ENCODE results near the gene CAMK1G. TPM values are rescaled to one million over a fixed set of nuclear protein-coding genes. Genes with fewer than 3 reads are reported as not detected.
A peak's percentile ranks its signal among the peaks of the same experiment; 100 is the strongest.

CAMK1G gene
- polyA plus RNA-seq, 2 donors: 0.01 TPM; not detected in 1

DNA sequence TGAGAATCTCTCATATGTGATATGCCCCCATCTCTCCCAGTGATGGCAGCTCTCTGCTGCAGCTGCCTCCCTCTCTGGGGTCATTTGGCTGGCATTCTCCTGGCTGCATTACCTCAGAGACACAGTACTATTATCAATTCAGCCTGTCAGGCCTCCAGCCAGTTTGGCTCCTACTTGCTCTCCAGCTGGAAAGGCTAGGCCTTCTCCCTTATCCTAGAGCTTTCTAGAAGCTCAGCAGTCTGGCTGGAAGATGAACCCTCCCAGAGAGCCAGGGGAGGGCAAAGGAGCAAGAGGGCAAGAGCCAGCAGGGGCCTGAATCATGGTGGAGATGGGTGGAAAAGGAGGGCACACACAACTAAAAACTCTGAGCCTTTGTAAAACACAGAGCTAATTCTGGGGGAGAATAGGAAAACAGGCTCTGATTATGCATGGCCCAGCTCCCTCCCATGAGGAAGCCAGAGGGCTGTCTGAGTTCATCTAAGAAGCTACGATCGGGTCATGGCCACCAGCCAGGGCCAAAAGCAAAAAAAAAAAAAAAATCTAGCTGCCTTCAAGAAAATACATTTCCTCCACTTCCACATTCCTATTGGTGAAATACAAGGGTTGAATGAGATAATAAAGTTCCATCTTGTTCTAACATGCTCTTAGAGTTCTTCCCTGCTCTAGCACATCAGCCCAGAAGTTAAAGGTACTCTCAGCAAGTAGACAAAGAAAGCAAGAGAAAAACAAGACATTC lies 59.9 kb downstream of the CAMK1G start:
- peak overlapping the region; percentile 61 to 74 for H3K27ac ChIP-seq (ENCODE audit: low read depth in 2 of 2, low read length in 1 of 2)
- no peaks in the 10 kb centered on the region for H3K36me3 ChIP-seq (ENCODE audit: control insufficient read depth in 2 of 2, insufficient read depth in 2 of 2, low read length in 1 of 2)
- no peak overlapping the region for H3K4me3 ChIP-seq (ENCODE audit: low read depth in 1 of 2, low read length in 2 of 2)
- 16 to 26% methylated on average over 2 of the region's 2 CpGs for WGBS, 2 donors
- H3K4me1 ChIP-seq (ENCODE audit: control insufficient read depth in 2 of 2, insufficient read depth in 2 of 2, low read length in 1 of 2): peaks cover 6% of the 10 kb centered on the region in 2 donors
- H3K27me3 ChIP-seq (ENCODE audit: control insufficient read depth in 1 of 2, insufficient read depth in 2 of 2, low read length in 2 of 2): no peaks in the 10 kb centered on the region
- H3K9me3 ChIP-seq (ENCODE audit: control insufficient read depth in 2 of 2, insufficient read depth in 1 of 2, low read depth in 1 of 2, low read length in 1 of 2): no peaks in the 10 kb centered on the region

DNA sequence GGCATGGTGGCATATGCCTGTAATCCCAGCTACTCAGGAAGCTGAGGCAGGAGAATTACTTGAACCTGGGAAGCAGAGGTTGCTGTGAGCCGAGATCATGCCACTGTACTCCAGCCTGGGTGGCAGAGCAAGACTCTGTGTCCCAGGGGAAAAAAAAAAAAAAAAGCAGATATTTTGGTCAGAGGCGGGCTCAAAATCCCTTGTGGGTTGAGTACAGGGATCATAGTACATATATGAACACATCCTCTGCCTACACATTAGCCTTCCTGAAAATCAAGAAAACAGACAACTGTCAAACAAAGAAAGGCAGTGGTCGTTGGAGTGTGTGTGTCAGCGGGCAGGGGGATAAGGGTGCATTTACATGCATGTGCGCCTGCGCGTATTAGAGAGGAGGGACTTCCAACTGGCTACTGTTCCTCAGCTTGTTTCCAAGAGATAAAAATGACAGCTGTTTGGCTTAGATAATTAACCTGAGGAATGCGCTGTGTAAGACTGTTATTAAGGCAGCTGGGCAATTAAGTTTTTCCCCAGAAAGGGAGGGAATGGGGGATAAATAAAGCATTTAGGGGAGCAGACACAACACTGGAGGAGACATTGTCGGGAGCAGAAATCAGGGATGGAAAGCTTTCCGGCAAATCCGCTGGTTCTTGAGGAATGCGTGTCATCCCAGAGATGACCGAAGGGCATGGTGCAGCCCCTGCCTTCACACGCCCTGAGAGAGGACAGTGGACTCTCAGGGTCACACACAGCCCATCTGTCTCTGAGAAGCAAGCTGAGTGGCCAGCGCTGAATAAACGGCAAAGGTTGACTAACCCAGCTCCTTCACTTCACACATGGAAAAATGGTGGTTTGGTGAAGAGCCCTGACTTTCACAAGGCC lies 62.3 kb downstream of the CAMK1G start:
- H3K27ac ChIP-seq (ENCODE audit: low read depth in 2 of 2, low read length in 1 of 2): no peak overlapping the region
- peaks cover 8 to 15% of the 10 kb centered on the region in 2 donors for H3K4me1 ChIP-seq (ENCODE audit: control insufficient read depth in 2 of 2, insufficient read depth in 2 of 2, low read length in 1 of 2)

DNA sequence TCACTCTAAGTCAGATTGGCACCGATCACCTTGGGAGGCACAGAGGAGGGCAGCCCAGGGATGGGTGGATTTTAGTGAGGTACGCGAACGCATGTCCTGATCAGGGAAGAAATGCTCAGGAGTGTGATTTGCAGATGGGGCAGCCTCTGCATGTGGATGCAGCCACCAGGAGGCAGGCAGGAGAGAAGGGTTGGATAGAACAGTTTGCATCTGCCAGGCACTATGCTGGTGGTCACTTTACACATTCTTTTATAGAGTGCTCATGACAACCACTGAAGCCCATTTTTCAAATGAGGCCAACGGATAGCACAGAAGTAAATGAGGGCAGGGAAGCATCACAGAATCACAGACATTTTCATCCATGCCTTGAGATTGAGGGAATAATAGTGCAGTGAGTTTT lies 63.0 kb downstream of the CAMK1G start:
- Histone ChIP-seq H3K27me3 (ENCODE audit: control insufficient read depth in 1 of 2, insufficient read depth in 2 of 2, low read length in 2 of 2) (no peaks in the 10 kb centered on the region), H3K9me3 (ENCODE audit: control insufficient read depth in 2 of 2, insufficient read depth in 1 of 2, low read depth in 1 of 2, low read length in 1 of 2) (peaks cover 0 to under 1% of the 10 kb centered on the region in 2 donors), H3K27ac (ENCODE audit: low read depth in 2 of 2, low read length in 1 of 2) (no peak overlapping the region), H3K4me3 (ENCODE audit: low read depth in 1 of 2, low read length in 2 of 2) (no peak overlapping the region), H3K4me1 (ENCODE audit: control insufficient read depth in 2 of 2, insufficient read depth in 2 of 2, low read length in 1 of 2) (peaks cover 8 to 18% of the 10 kb centered on the region in 2 donors), H3K36me3 (ENCODE audit: control insufficient read depth in 2 of 2, insufficient read depth in 2 of 2, low read length in 1 of 2) (no peaks in the 10 kb centered on the region)
- WGBS, 2 donors: 90 to 91% methylated on average over 5 of the region's 5 CpGs

More for the DNA sequence above, 62.3 kb downstream of the CAMK1G start:
- no peaks in the 10 kb centered on the region for H3K36me3 ChIP-seq (ENCODE audit: control insufficient read depth in 2 of 2, insufficient read depth in 2 of 2, low read length in 1 of 2)
- H3K4me3 ChIP-seq (ENCODE audit: low read depth in 1 of 2, low read length in 2 of 2): no peak overlapping the region
- 65 to 69% methylated on average over 16 of the region's 16 CpGs for WGBS, 2 donors
- H3K9me3 ChIP-seq (ENCODE audit: control insufficient read depth in 2 of 2, insufficient read depth in 1 of 2, low read depth in 1 of 2, low read length in 1 of 2): no peaks in the 10 kb centered on the region
- H3K27me3 ChIP-seq (ENCODE audit: control insufficient read depth in 1 of 2, insufficient read depth in 2 of 2, low read length in 2 of 2): no peaks in the 10 kb centered on the region

DNA sequence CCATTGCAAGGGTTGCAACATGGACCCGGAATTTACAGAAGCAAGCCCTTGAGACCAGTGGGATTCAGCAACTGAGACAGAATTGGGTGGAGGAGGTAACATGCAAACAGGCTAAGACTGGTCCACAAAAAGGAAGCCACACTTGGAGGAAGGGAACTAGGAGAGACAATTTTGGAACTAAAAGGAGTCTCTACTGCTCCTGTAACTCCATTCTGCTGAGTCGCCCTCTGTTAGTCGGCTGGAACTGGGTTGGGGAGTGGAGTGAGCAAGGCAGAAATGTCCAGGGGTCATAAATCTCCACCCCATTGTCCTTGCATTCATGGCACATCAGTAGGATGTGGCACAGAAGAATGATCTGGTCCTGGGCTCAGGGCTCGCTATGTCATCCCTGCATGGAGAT lies 63.6 kb downstream of the CAMK1G start:
- 69 to 78% methylated on average over 4 of the region's 4 CpGs for WGBS, 2 donors
- H3K27me3 ChIP-seq (ENCODE audit: control insufficient read depth in 1 of 2, insufficient read depth in 2 of 2, low read length in 2 of 2): no peaks in the 10 kb centered on the region
- H3K27ac ChIP-seq (ENCODE audit: low read depth in 2 of 2, low read length in 1 of 2): no peak overlapping the region
- no peak overlapping the region for H3K4me3 ChIP-seq (ENCODE audit: low read depth in 1 of 2, low read length in 2 of 2)
- no peaks in the 10 kb centered on the region for H3K36me3 ChIP-seq (ENCODE audit: control insufficient read depth in 2 of 2, insufficient read depth in 2 of 2, low read length in 1 of 2)
- H3K4me1 ChIP-seq (ENCODE audit: control insufficient read depth in 2 of 2, insufficient read depth in 2 of 2, low read length in 1 of 2): peaks cover 8 to 19% of the 10 kb centered on the region in 2 donors
- peaks cover 0 to 2% of the 10 kb centered on the region in 2 donors for H3K9me3 ChIP-seq (ENCODE audit: control insufficient read depth in 2 of 2, insufficient read depth in 1 of 2, low read depth in 1 of 2, low read length in 1 of 2)

DNA sequence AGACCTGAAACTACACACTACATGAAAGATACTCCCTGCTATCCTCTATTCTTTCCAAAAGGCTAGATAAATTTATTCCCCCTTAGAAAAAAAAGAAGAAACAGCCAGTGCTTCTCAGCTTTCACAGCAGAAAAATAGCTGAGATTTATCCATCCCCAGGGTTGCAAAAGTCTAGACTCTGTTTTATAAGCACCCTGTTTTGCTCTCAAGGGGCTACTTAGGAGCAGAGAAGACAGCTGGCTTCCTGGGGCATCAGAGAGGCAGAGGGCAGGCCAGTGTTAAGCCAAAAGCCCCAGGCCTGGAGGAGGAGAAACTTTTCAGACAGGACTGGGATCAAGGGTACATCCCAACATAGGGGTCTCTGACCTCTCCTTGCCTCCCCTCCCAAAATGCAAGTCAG lies 64.8 kb downstream of the CAMK1G start:
- no peaks in the 10 kb centered on the region for H3K27me3 ChIP-seq (ENCODE audit: control insufficient read depth in 1 of 2, insufficient read depth in 2 of 2, low read length in 2 of 2)
- peaks cover 0 to 2% of the 10 kb centered on the region in 2 donors for H3K9me3 ChIP-seq (ENCODE audit: control insufficient read depth in 2 of 2, insufficient read depth in 1 of 2, low read depth in 1 of 2, low read length in 1 of 2)
- peaks cover 3 to 21% of the 10 kb centered on the region in 2 donors for H3K4me1 ChIP-seq (ENCODE audit: control insufficient read depth in 2 of 2, insufficient read depth in 2 of 2, low read length in 1 of 2)
- H3K27ac ChIP-seq (ENCODE audit: low read depth in 2 of 2, low read length in 1 of 2): no peak overlapping the region
- no peak overlapping the region for H3K4me3 ChIP-seq (ENCODE audit: low read depth in 1 of 2, low read length in 2 of 2)
- no peaks in the 10 kb centered on the region for H3K36me3 ChIP-seq (ENCODE audit: control insufficient read depth in 2 of 2, insufficient read depth in 2 of 2, low read length in 1 of 2)

DNA sequence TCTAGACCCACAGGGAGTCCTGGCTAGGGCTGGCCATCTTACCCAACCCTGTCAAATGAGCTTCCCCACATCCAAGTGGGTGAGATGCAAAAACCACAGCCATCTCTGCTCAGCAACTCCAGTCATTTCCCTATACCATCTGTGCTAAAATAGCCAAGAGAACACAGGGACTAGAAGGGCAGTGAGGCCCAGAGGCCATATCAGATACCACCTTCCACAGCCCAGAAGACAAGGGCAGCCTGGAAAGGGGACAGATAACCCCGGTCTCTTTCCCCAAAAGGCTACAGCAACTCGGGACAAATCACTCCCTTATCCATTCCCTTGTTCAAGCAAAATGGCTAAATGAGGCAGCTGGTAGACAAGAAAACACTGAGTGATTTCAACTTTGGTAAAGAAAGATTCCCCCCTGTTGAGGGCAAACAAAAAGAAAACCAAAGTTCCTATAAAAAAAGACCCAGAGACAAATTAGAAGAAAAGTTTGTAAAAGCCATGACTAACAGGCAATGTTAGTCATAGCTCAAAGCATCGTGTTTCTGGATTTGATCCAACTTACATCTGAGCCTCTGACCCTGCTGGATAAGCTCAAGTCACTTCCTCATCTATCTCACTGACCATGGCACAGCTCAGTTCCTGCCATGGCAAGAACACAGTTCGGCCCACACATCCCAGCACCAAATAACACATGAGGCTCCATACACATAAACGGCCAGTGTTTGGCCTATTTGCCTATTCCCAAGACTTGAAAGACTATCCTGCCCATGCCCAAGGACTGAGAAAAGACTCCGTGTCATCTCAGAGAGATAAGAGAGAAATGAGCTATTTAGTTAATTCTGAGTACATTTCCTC lies 65.6 kb downstream of the CAMK1G start:
- H3K4me3 ChIP-seq (ENCODE audit: low read depth in 1 of 2, low read length in 2 of 2): no peak overlapping the region
- H3K27me3 ChIP-seq (ENCODE audit: control insufficient read depth in 1 of 2, insufficient read depth in 2 of 2, low read length in 2 of 2): no peaks in the 10 kb centered on the region
- 36 to 45% methylated on average over 6 of the region's 6 CpGs for WGBS, 2 donors
- H3K4me1 ChIP-seq (ENCODE audit: control insufficient read depth in 2 of 2, insufficient read depth in 2 of 2, low read length in 1 of 2): peaks cover 2 to 20% of the 10 kb centered on the region in 2 donors
- peak overlapping the region in 1 of 2 donors; percentile 28 for H3K27ac ChIP-seq (ENCODE audit: low read depth in 2 of 2, low read length in 1 of 2)
- no peaks in the 10 kb centered on the region for H3K36me3 ChIP-seq (ENCODE audit: control insufficient read depth in 2 of 2, insufficient read depth in 2 of 2, low read length in 1 of 2)
- peaks cover 0 to 2% of the 10 kb centered on the region in 2 donors for H3K9me3 ChIP-seq (ENCODE audit: control insufficient read depth in 2 of 2, insufficient read depth in 1 of 2, low read depth in 1 of 2, low read length in 1 of 2)

DNA sequence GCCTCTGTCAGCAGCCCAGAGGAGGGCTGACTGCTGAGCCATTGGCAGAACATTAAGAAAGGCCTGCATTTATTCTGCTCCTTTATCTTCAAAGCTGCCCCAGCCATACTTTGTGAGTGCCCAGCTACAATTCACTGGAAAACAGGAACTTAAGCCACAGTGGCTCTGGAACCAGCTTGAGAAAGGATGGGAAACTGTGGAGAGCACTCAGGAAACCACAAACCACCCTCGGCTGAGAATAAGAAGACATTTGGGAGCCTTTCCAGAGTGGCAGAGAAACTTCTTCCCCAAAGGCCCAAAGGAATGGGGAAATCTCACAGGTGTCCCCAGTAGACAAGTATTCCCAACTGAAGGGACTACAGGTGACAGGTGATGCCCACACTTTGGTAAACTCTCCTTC lies 66.9 kb downstream of the CAMK1G start:
- Histone ChIP-seq H3K4me1 (ENCODE audit: control insufficient read depth in 2 of 2, insufficient read depth in 2 of 2, low read length in 1 of 2) (peaks cover 2 to 24% of the 10 kb centered on the region in 2 donors), H3K9me3 (ENCODE audit: control insufficient read depth in 2 of 2, insufficient read depth in 1 of 2, low read depth in 1 of 2, low read length in 1 of 2) (peaks cover 0 to 2% of the 10 kb centered on the region in 2 donors), H3K36me3 (ENCODE audit: control insufficient read depth in 2 of 2, insufficient read depth in 2 of 2, low read length in 1 of 2) (no peaks in the 10 kb centered on the region), H3K27ac (ENCODE audit: low read depth in 2 of 2, low read length in 1 of 2) (peak overlapping the region; percentile 42 to 84), H3K27me3 (ENCODE audit: control insufficient read depth in 1 of 2, insufficient read depth in 2 of 2, low read length in 2 of 2) (no peaks in the 10 kb centered on the region), H3K4me3 (ENCODE audit: low read depth in 1 of 2, low read length in 2 of 2) (peak overlapping the region in 1 of 2 donors; percentile 9)
- WGBS, 2 donors: 33 to 71% methylated on average over 1 of the region's 1 CpG

DNA sequence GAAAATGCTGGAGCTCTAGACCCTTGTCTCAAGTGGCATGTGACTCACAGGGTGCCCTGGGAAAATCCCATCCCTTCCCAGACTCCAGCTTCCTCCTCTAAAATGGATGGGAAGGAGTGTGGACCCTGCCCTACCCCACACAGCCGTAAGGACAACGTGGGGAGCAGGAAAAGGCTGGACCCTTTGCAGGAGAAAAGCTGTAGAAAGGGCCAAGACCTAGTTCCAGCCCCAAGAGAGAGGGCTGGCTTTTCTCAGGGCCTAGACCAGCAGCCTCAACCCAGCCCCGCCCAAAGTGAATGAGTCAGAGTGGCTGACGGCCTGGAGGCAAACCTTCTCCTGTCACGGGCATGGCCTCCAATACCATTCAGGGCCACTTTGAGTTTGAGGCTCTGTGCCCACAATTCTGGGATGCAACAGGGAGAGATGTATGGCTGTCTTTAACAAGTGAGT lies 67.6 kb downstream of the CAMK1G start:
- peaks cover 2 to 31% of the 10 kb centered on the region in 2 donors for H3K4me1 ChIP-seq (ENCODE audit: control insufficient read depth in 2 of 2, insufficient read depth in 2 of 2, low read length in 1 of 2)
- peak overlapping the region; percentile 89 for H3K27ac ChIP-seq (ENCODE audit: low read depth in 2 of 2, low read length in 1 of 2)

More for the DNA sequence above, 67.6 kb downstream of the CAMK1G start:
- WGBS, 2 donors: 22 to 27% methylated on average over 5 of the region's 5 CpGs
- peak overlapping the region; percentile 9 to 16 for H3K4me3 ChIP-seq (ENCODE audit: low read depth in 1 of 2, low read length in 2 of 2)
- no peaks in the 10 kb centered on the region for H3K36me3 ChIP-seq (ENCODE audit: control insufficient read depth in 2 of 2, insufficient read depth in 2 of 2, low read length in 1 of 2)
- H3K27me3 ChIP-seq (ENCODE audit: control insufficient read depth in 1 of 2, insufficient read depth in 2 of 2, low read length in 2 of 2): no peaks in the 10 kb centered on the region
- peaks cover 0 to 2% of the 10 kb centered on the region in 2 donors for H3K9me3 ChIP-seq (ENCODE audit: control insufficient read depth in 2 of 2, insufficient read depth in 1 of 2, low read depth in 1 of 2, low read length in 1 of 2)
